Activated CD4-positive, alpha-beta T cell treated with anti-CD3 and anti-CD28 coated beads for 4 hours (primary cell): ENCODE measurements around the gene FAM117B.
A peak's percentile ranks its signal among the peaks of the same experiment; 100 is the strongest.

Experiments used
- DNase-seq, 2 donors: peaks; one replicate each; pipeline ENCODE4 v3.0.0-alpha.2; 2020

FAM117B gene

DNA sequence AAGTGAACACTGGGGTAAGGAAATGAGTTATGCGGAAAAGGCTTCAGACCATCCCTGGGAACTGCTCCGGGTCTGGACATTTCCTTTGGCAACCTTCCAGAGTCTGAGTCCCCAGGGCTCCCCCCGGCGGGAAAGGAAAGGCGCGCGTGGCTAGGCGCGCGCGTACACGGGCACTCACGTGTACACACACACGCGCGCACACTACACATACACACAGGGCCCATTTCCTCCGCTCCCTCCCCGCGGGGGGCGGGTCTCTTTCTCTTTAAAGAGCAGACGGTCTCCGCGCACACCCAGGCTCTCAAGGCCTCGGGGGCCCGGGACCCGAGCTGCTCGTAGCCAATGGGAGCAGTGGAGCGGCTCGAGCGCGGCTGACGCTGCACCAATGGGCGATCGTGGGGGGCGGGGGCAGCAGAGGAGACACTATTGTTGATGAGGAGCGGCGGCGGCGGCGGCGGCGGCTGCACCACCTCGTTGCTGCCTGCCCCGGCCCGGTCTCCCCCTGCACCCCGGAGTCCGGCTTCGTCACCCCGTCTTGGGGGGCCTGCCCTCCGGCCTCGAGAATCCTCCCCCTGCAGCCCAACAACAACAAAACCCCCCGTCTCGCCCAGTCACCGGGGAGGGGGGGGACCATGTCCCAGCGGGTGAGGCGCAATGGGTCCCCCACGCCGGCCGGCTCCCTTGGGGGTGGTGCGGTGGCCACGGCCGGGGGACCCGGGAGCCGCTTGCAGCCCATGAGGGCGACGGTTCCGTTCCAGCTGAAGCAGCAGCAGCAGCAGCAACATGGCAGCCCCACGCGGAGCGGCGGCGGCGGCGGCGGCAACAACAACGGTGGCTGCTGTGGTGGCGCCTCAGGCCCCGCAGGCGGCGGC is at the start of gene FAM117B:
Gene FAM117B, plus strand, starts transcription at position 414 of the 872 bp plus-strand sequence. Its CDS starts 219 bp downstream, at position 633.
- DNase-seq: peak; percentile 98 to 99

- DNase-seq: peak; percentile 64 to 69
Observed at GRCh38 chr2:202588647-202589581, 45.9 kb upstream of the FAM117B start.

DNA sequence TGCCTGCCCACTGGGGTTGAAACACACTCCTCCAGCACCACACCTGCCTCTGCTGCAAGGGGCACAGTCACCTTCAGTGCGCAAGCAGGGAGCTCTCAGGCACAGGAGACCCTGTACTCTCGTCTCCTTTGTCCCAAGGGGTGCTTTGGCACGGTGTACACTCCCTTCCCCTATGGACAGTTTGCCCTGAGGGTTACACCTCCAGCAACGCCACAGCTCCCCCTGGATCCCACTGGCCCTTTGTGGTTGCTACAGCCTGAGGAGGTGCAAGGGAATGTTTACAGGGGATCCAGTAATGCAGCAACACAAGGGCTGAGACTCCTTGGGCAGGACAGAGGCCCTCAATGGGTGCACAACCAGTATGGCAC is 45.2 kb upstream of the FAM117B start:
- no peak for DNase-seq

DNA sequence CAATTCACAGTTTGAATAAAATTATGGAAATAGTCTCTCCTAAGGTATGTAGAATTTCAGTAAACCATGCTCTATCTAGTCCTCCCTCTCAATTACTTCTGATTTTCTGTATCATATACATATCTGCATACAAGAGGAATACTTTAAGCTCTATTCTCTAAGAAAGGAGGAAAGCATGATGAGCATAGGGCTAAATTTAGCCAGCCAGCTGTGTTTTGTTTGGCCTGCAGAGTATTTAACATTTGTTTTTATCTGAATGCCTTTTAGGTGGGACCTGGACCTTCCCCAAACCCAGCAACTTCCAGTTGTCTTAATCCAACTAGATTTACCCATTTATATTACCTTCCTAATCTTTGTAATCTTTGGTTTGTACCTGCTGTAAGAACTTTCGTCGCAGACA is 42.2 kb upstream of the FAM117B start:
- no peak for DNase-seq

- DNase-seq: no peak
Observed at GRCh38 chr2:202599105-202599504, 35.7 kb upstream of the FAM117B start.

GRCh38 chr2:202599911-202600310 is 34.9 kb upstream of the FAM117B start:
- no peak for DNase-seq

DNA sequence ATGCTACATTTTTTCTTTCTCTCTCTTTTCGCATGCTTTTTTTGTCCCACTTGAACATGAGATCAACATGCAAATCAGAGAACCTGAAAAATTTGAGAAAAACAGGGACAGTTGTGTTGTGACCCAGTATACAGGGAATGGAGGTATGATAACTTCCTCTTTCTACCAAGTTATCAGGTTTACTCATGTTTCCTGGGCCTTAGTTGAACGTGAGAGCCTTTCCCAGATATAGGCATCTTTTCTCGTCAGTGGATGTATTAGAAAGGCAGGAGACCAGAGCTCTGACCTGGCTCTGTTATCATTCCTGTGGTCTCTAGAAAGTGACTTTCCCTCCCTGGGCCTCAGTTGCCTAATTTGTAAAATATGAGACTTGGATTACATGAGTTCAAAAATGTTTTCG is 30.1 kb upstream of the FAM117B start:
- no peak for DNase-seq

- DNase-seq: no peak
Observed at GRCh38 chr2:202605174-202605573, 29.6 kb upstream of the FAM117B start.

GRCh38 chr2:202608142-202608852 is 26.5 kb upstream of the FAM117B start:
- DNase-seq: no peak

- DNase-seq: no peak
Observed at GRCh38 chr2:202609381-202610145, 25.2 kb upstream of the FAM117B start.

DNA sequence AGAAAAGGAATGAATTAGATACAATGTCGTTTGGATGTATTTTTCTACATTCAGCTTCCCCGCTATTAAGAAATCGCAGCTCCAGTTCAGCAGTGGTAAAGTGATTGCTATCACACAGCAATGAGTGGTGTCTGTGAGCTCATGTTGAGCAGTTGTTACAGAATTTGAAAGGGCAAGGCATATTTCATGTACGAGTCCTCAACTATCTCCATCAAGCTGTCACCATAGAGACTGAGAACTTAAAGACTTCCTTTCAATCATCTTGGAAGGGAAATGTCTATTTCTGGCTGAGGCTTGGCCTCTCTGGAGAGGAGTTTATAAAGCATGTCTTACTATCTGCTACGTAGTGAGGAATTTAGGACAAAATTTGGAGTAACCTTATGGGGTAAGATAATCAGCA is 24.4 kb upstream of the FAM117B start:
- DNase-seq: no peak

DNA sequence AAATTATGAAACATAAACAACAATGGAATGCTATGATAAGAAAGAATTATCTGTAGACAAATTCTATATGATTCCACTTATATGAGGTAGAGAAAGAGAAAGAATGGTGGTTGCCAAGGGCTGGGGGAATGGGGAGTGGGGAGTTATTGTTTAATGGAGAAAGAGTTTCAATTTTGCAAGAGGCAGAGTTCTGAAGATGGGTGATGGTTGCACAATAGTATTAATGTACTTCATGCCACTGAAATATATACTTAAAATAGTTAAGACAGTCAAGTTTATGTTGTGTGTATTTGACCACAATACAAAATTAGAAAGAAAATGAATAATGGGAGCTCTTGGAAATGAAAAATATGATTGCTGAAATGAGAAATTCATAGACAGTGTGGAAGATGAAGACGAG is 22.6 kb upstream of the FAM117B start:
- no peak for DNase-seq

DNA sequence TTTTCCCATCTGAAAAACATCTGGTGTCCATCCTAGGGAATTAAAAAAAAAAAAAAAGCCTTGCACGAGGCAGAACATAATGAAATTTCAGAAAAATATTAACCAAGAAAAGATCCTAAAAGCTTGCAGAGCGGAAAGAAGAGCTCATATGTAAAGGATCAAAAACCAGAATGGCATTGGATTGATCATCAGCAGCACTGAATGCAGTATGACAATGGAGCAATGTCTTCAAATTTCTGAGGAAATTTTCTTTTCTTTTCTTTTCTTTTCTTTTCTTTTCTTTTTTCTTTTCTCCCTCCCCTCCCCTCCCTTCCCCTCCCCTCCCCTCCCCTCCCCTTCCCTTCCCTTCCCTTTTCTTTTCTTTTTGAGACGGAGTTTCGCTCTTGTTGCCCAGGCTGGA is 21.3 kb upstream of the FAM117B start:
- DNase-seq: no peak

- DNase-seq: no peak
Observed at GRCh38 chr2:202624133-202624532, 10.6 kb upstream of the FAM117B start.

GRCh38 chr2:202627042-202627441 is 7.7 kb upstream of the FAM117B start:
- no peak for DNase-seq

GRCh38 chr2:202628646-202629198 is 6.0 kb upstream of the FAM117B start:
- DNase-seq: no peak

- DNase-seq: no peak
Observed at GRCh38 chr2:202632682-202633290, 2.0 kb upstream of the FAM117B start.

GRCh38 chr2:202633470-202633869 is 1.3 kb upstream of the FAM117B start:
- DNase-seq: no peak

DNA sequence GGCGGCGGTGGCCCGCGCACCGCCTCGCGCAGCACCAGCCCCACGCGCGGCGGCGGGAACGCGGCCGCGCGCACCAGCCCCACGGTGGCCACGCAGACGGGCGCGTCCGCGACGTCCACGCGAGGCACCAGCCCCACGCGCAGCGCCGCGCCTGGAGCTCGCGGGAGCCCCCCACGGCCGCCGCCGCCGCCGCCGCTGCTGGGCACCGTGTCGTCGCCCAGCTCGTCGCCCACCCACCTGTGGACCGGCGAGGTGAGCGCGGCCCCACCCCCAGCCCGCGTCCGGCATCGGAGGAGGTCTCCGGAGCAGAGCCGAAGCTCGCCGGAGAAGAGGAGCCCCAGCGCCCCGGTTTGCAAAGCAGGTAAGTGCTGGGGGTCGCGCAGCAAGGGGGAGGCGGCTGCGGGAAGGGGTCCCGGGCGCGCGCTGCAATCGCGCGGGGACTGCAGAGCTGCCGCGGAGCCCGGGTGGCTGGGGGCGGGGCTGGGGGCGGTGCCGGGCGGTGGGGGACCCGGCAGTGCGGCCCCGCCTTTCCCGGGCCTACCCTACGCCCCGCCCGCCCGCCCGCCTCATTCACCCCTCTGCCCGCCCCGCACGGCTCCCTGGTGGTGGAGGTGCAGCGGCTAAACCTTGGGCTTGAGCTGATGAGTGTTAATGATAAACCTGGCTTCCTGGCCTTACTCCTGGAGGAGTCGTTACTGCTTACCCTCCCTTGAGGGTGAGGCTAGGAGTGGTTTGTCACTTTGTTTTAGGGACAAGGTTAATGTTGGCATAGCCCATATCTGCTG is 851 bp downstream of the FAM117B start:
- DNase-seq: peak; percentile 84 to 87

GRCh38 chr2:202636213-202636513 is 1.4 kb downstream of the FAM117B start:
- no peak for DNase-seq

DNA sequence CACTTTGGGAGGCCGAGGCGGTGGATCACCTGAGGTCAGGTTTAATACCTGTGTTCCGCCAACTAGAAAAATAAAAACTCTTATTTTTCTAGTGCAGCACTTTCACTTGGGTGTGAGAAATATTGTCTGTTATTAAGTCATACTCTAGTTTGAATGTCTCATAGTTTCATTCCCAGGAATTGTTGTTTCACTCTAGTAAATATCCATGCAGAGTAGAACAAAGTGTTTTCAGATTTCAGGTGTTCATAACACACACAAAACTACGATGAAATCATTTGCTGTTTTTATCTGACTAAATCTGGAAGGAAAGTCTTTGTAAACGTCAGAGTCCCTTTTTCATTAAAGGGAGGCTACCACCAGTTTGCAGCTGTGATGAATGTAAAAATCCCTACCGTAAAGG is 4.0 kb downstream of the FAM117B start:
- no peak for DNase-seq
